Duodenal mucosa (tissue), 2 donors: ENCODE data around the gene TP53.

ENCODE experiments used
- H3K27ac ChIP-seq: one replicate; pipeline ENCODE4 v1.7.0; 2013; ENCODE audit warnings: low read depth, low read length
- H3K27me3 ChIP-seq, 2 donors: one replicate each; pipeline ENCODE4 v1.7.0; 2013; ENCODE audit warnings: low read length in 2 of 2, control low read depth in 1 of 2; ENCODE audit not compliant: insufficient read depth in 2 of 2, control insufficient read depth in 1 of 2
- H3K36me3 ChIP-seq, 2 donors: one replicate each; pipeline ENCODE4 v1.7.0; 2013; ENCODE audit warnings: low read length in 2 of 2, control low read depth in 1 of 2; ENCODE audit not compliant: insufficient read depth in 2 of 2, control insufficient read depth in 1 of 2
- H3K4me1 ChIP-seq, 2 donors: one replicate each; pipeline ENCODE4 v1.7.0; 2013; ENCODE audit warnings: low read length in 2 of 2, control low read depth in 1 of 2; ENCODE audit not compliant: insufficient read depth in 2 of 2, control insufficient read depth in 1 of 2
- H3K4me3 ChIP-seq, 2 donors: one replicate each; pipeline ENCODE4 v1.7.0; 2013; ENCODE audit warnings: low read length in 2 of 2, low read depth in 1 of 2
- H3K9ac ChIP-seq, 2 donors: one replicate each; pipeline ENCODE4 v1.7.0; 2013; ENCODE audit warnings: low read length in 2 of 2, low read depth in 1 of 2
- H3K9me3 ChIP-seq, 2 donors: one replicate each; pipeline ENCODE4 v1.7.0; 2013; ENCODE audit warnings: low read length in 2 of 2, control low read depth in 1 of 2; ENCODE audit not compliant: control insufficient read depth in 1 of 2

TP53 gene

GRCh38 chr17:7676533-7676932 lies 10.8 kb downstream of the TP53 start:
- Histone ChIP-seq H3K9ac (no peak overlapping the region), H3K4me3 (no peak overlapping the region), H3K4me1 (no peaks in the 10 kb centered on the region), H3K9me3 (peaks cover 0 to 9% of the 10 kb centered on the region in 2 donors), H3K27me3 (no peaks in the 10 kb centered on the region), H3K27ac (no peak overlapping the region), H3K36me3 (peaks cover 21 to 38% of the 10 kb centered on the region in 2 donors)

DNA sequence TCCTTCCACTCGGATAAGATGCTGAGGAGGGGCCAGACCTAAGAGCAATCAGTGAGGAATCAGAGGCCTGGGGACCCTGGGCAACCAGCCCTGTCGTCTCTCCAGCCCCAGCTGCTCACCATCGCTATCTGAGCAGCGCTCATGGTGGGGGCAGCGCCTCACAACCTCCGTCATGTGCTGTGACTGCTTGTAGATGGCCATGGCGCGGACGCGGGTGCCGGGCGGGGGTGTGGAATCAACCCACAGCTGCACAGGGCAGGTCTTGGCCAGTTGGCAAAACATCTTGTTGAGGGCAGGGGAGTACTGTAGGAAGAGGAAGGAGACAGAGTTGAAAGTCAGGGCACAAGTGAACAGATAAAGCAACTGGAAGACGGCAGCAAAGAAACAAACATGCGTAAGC lies 12.4 kb downstream of the TP53 start:
- peaks cover 0 to 9% of the 10 kb centered on the region in 2 donors for H3K9me3 ChIP-seq
- peaks cover 27 to 54% of the 10 kb centered on the region in 2 donors for H3K36me3 ChIP-seq
- H3K4me3 ChIP-seq, result no peak overlapping the region

DNA sequence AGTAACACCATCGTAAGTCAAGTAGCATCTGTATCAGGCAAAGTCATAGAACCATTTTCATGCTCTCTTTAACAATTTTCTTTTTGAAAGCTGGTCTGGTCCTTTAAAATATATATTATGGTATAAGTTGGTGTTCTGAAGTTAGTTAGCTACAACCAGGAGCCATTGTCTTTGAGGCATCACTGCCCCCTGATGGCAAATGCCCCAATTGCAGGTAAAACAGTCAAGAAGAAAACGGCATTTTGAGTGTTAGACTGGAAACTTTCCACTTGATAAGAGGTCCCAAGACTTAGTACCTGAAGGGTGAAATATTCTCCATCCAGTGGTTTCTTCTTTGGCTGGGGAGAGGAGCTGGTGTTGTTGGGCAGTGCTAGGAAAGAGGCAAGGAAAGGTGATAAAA lies 14.1 kb downstream of the TP53 start:
- H3K36me3 ChIP-seq, result peaks cover 27 to 66% of the 10 kb centered on the region in 2 donors
- no peak overlapping the region for H3K27ac ChIP-seq
- peaks cover 0 to 9% of the 10 kb centered on the region in 2 donors for H3K9me3 ChIP-seq
- H3K4me3 ChIP-seq, result no peak overlapping the region
- no peaks in the 10 kb centered on the region for H3K4me1 ChIP-seq
- no peak overlapping the region for H3K9ac ChIP-seq
- no peaks in the 10 kb centered on the region for H3K27me3 ChIP-seq

More for the DNA sequence above, 12.4 kb downstream of the TP53 start:
- no peaks in the 10 kb centered on the region for H3K27me3 ChIP-seq
- H3K9ac ChIP-seq, result no peak overlapping the region
- H3K27ac ChIP-seq, result no peak overlapping the region
- no peaks in the 10 kb centered on the region for H3K4me1 ChIP-seq

DNA sequence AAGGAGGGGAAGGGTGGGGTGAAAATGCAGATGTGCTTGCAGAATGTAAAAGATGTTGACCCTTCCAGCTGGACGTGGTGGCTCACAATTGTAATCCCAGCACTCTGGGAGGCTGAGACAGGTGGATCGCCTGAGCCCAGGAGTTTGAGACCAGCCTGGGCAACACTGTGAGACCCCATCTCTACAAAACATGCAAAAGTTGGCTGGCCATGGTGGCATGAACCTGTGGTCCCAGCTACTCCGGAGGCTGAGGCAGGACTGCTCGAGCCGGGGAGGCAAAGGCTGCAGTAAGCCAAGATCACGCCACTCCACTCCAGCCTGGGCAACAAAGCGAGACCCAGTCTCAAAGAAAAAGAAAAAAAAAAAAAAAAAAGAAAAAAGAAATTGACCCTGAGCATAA lies 18.8 kb downstream of the TP53 start:
- Histone ChIP-seq H3K4me3 (no peak overlapping the region), H3K27me3 (no peaks in the 10 kb centered on the region), H3K9ac (no peak overlapping the region), H3K36me3 (peaks cover 10 to 47% of the 10 kb centered on the region in 2 donors), H3K4me1 (no peaks in the 10 kb centered on the region), H3K27ac (no peak overlapping the region), H3K9me3 (peaks cover 0 to 3% of the 10 kb centered on the region in 2 donors)

DNA sequence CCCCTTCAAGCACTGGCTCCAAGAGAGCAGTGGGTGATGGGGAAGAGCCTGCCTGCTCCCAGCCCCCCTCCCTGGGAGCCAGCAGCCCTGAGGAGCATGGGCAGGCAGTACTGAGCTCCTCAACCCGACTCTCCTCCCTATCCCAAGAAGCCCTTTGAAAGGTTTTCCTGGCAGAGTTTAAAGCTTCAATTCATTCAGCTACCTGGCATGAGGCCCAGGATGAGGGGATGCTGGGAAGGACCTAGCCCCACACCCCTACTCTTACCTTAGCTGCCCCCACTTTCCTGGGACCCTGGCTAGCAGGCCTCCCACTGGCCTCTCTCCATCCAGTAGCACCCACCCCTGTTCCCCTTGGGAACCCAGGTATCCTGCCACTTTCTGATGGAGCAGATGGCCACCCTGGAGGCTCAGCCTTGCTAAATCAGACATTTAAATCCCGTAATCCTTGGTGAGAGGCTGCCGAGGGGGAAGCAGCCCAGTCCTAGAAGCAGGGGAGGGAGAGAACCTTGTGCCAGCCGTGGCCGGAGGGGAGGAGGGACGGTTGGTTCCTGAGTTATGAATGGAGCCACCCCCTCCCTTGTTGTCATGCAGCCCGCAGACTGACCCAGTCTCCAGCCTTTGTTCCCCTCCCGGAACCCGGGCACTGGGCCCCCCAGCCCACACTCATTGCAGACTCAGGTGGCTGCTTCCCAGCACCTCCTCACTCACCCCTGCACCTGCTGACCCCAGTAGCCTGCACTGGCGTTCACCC lies 19.5 kb downstream of the TP53 start:
- Histone ChIP-seq H3K36me3 (peaks cover 6 to 43% of the 10 kb centered on the region in 2 donors), H3K27ac (no peak overlapping the region), H3K4me1 (no peaks in the 10 kb centered on the region), H3K9me3 (no peaks in the 10 kb centered on the region), H3K4me3 (no peak overlapping the region), H3K9ac (no peak overlapping the region), H3K27me3 (no peaks in the 10 kb centered on the region)

GRCh38 chr17:7656958-7657609 lies 30.2 kb downstream of the TP53 start:
- H3K9me3 ChIP-seq, result no peaks in the 10 kb centered on the region
- no peaks in the 10 kb centered on the region for H3K36me3 ChIP-seq
- H3K9ac ChIP-seq, result no peak overlapping the region
- no peak overlapping the region for H3K27ac ChIP-seq
- H3K4me3 ChIP-seq, result no peak overlapping the region
- H3K27me3 ChIP-seq, result peaks cover 16 to 21% of the 10 kb centered on the region in 2 donors
- no peaks in the 10 kb centered on the region for H3K4me1 ChIP-seq

- Histone ChIP-seq H3K27ac (no peak overlapping the region), H3K9ac (no peak overlapping the region), H3K9me3 (no peaks in the 10 kb centered on the region), H3K4me1 (peaks cover 5 to 6% of the 10 kb centered on the region in 2 donors), H3K4me3 (no peak overlapping the region), H3K27me3 (peaks cover 29 to 34% of the 10 kb centered on the region in 2 donors), H3K36me3 (no peaks in the 10 kb centered on the region)
These were observed 31.8 kb downstream of the TP53 start for GRCh38 chr17:7655541-7655840.

GRCh38 chr17:7654832-7655540 lies 32.3 kb downstream of the TP53 start:
- Histone ChIP-seq H3K27me3 (peaks cover 32 to 37% of the 10 kb centered on the region in 2 donors), H3K36me3 (no peaks in the 10 kb centered on the region), H3K4me1 (peaks cover 9% of the 10 kb centered on the region in 2 donors), H3K9ac (no peak overlapping the region), H3K27ac (no peak overlapping the region), H3K9me3 (no peaks in the 10 kb centered on the region), H3K4me3 (no peak overlapping the region)

- Histone ChIP-seq H3K36me3 (no peaks in the 10 kb centered on the region), H3K27ac (no peak overlapping the region), H3K4me1 (peaks cover 9% of the 10 kb centered on the region in 2 donors), H3K9ac (no peak overlapping the region), H3K4me3 (no peak overlapping the region), H3K27me3 (peaks cover 35 to 41% of the 10 kb centered on the region in 2 donors), H3K9me3 (no peaks in the 10 kb centered on the region)
These were observed 34.6 kb downstream of the TP53 start for GRCh38 chr17:7652388-7653356.
